WERI-Rb-1 (cell line): ENCODE measurements around the gene TMEM40.

Experiments
- DNase-seq: peaks from one replicate; pipeline ENCODE4 v3.0.0-alpha.2; 2020
- H3K27ac ChIP-seq: fragments of 250-450 bp; sonication (Bioruptor Pico); 2 replicates; pipeline ENCODE4 v1.5.1; 2020; ENCODE audit warnings: mild to moderate bottlenecking, moderate library complexity
- H3K27me3 ChIP-seq: fragments of 250-450 bp; sonication (Bioruptor Pico); 2 replicates; pipeline ENCODE4 v1.5.1; 2021; ENCODE audit warnings: mild to moderate bottlenecking, low read depth, moderate library complexity; ENCODE audit not compliant: insufficient read depth, severe bottlenecking
- H3K36me3 ChIP-seq: fragments of 250-450 bp; sonication (Bioruptor Pico); 2 replicates; pipeline ENCODE4 v1.5.1; 2020; ENCODE audit warnings: mild to moderate bottlenecking, moderate library complexity
- H3K4me3 ChIP-seq: 2 replicates; pipeline ENCODE4 v1.5.1; 2011; ENCODE audit warnings: low read depth, mild to moderate bottlenecking, control low read depth, low read length
- H3K9me3 ChIP-seq: fragments of 250-450 bp; sonication (Bioruptor Pico); 2 replicates; pipeline ENCODE4 v1.5.1; 2021; ENCODE audit warnings: mild to moderate bottlenecking, moderate library complexity; ENCODE audit not compliant: severe bottlenecking
- TF ChIP-seq, protein P1 (sequence below): IDR thresholded peaks from 2 replicates; pipeline ENCODE4 v1.5.1; 2011; ENCODE audit warnings: low read depth, mild to moderate bottlenecking, control low read depth, inconsistent platforms, low read length

Gene TMEM40

DNA sequence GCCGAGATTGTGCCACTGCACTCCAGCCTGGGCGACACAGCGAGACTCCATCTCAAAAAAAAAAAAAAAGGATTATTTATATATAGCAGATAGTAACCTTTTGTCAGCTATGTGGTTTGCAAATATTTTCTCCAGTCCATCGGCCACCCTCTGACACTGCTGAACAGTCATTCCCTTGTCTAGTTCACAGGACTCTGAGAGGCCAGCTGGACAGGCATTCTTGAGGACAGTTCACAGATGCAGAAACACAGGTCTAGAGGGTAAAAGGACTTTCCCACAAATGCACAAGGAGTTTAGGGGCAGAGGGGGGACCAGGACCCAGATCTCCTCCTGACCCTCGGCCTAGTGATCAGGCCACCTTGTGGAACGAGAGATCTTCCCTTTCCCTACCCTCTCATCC is 7.5 kb upstream of the TMEM40 start:
- no peaks in the 10 kb centered on the region for H3K36me3 ChIP-seq
- TF ChIP-seq, protein P1, sequence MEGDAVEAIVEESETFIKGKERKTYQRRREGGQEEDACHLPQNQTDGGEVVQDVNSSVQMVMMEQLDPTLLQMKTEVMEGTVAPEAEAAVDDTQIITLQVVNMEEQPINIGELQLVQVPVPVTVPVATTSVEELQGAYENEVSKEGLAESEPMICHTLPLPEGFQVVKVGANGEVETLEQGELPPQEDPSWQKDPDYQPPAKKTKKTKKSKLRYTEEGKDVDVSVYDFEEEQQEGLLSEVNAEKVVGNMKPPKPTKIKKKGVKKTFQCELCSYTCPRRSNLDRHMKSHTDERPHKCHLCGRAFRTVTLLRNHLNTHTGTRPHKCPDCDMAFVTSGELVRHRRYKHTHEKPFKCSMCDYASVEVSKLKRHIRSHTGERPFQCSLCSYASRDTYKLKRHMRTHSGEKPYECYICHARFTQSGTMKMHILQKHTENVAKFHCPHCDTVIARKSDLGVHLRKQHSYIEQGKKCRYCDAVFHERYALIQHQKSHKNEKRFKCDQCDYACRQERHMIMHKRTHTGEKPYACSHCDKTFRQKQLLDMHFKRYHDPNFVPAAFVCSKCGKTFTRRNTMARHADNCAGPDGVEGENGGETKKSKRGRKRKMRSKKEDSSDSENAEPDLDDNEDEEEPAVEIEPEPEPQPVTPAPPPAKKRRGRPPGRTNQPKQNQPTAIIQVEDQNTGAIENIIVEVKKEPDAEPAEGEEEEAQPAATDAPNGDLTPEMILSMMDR: no peak
- no peak overlapping the region for H3K4me3 ChIP-seq
- H3K9me3 ChIP-seq: no peaks in the 10 kb centered on the region
- H3K27me3 ChIP-seq: no peaks in the 10 kb centered on the region
- no peak for DNase-seq
- no peak overlapping the region for H3K27ac ChIP-seq

DNA sequence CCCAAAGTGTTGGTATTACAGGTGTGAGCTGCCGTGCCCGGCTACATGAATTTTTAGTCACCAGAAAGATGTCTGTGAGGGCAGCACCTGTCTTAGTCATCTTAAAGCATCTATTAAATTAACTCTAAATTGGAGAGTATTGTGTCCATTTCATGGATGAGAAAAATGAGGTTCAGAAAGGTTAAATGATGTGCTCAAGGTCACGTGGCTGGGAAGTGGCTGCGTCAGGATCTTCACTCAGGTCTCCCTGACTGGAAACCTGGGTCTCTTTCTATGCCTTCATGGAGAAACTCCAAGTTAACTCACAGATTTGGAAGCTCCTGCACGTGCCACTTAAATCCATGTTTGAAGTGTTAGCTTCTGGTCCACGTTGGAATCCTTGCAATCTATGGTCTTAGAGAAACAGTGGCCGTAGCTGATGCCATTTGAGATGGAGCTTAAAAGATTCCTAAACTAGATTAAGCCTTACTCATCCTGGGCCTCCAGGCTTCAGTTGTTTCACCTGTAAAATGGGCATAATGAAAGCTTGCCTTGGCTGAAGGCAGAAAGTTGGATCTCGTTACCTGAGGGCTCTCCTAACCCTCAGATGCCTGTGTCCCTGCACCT is 5.2 kb upstream of the TMEM40 start:
- no peaks in the 10 kb centered on the region for H3K27me3 ChIP-seq
- TF ChIP-seq, protein P1: no peak
- no peak overlapping the region for H3K4me3 ChIP-seq
- DNase-seq: no peak
- H3K27ac ChIP-seq: no peak overlapping the region
- no peaks in the 10 kb centered on the region for H3K36me3 ChIP-seq
- no peaks in the 10 kb centered on the region for H3K9me3 ChIP-seq

DNA sequence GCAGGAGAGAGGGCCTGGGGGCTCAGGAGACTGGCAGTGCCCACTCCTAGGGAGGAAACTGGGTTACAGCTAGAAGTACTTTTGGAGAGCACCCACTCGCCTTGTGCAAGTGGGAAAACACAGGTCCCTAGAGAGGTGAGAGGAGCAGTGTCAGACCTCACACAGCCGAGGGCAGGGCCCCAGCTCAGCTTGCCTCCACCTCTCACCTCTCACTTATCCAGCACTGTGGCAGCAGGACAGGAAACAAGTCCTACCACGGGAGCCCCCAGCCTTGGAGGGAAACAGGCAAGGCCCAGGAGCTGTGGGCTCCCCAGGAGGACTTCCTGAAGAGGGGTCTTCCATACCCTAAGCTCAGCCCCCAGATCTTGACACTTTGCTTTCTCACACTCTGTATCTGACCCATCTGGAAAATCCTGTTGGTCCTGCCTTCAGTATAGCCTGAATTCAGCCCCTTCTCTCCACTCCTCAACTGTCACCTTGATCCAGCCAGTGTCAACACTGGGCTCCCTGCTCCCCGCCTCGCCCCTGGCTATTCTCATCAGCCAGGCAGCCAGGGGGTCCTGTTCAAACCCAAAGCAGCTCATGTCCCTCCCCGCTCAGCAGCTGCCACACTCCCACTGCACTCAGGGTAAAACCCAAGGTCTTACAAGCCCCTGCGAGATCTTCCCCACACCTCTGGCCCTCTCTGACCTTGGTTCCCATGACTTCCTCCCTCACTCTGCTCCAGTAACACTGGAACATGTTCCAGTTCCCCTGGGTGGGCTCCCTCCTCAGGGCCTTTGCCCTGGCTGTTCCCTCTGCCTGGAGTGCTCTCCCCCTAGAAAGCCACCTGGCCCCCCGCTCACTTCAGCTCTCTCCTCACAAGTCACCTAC is 870 bp upstream of the TMEM40 start:
- H3K27ac ChIP-seq: peak overlapping the region; percentile 54
- no peak overlapping the region for H3K4me3 ChIP-seq
- DNase-seq: peak; percentile 19
- TF ChIP-seq, protein P1: no peak
- no peaks in the 10 kb centered on the region for H3K36me3 ChIP-seq
- no peaks in the 10 kb centered on the region for H3K27me3 ChIP-seq
- H3K9me3 ChIP-seq: no peaks in the 10 kb centered on the region

DNA sequence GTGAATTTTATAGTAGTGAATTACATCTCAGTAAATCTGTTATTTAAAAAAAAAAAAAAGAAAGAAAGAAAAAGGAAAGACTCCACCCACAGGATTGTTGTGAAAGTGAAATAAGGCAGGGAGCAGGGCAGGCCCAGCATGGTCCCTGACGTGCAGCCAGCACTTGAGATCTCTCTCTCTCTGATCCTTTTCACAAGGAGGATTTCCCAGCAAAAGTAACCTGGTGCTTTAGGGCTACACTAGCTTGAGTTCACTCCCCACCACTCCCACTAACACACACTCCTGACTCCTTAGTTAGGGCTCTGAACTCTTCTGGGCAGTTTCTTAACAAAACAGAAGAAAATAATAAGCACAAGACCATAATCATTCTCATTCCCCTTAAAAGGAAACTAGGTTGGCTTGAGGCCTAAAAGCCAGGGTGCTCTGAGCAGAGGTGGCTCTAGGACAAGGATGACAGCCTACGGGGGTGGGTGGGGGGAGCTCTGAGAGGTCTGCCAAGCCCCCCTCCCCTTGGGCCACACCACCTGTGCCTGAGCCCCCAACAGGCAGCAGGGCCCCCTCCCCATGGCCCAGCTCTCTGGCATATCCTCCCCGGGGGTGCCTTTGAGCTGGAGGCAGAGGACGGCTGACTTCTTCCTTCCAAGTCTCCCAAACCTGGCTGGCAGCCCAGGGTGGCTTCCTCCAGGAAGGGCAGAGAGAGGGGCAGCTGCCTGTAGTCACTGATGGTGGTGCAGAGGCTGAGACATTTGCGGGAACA is 856 bp downstream of the TMEM40 start:
- H3K4me3 ChIP-seq: no peak overlapping the region
- no peaks in the 10 kb centered on the region for H3K36me3 ChIP-seq
- H3K27ac ChIP-seq: no peak overlapping the region
- no peak for DNase-seq
- TF ChIP-seq, protein P1: no peak
- no peaks in the 10 kb centered on the region for H3K9me3 ChIP-seq
- no peaks in the 10 kb centered on the region for H3K27me3 ChIP-seq

DNA sequence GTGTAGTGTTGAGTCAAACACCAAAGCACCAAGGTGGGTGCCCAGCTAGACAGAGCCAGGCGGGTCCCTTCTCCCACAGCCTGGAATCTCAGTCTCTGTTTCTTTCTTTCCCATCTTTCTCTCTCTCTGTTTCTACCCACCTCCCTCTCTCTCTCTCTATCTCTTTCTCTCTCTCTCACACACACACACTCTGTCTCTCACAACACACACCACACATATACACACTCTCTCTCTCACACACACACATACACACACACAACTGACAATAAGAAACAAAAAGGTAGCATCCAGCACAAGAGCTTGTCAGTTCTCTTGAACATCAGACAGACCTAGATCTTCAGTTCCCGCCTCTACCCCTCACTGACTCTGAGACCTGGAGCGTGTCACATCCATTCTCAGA is 2.4 kb downstream of the TMEM40 start:
- no peak overlapping the region for H3K4me3 ChIP-seq
- H3K27ac ChIP-seq: no peak overlapping the region
- TF ChIP-seq, protein P1: no peak
- DNase-seq: no peak
- H3K9me3 ChIP-seq: no peaks in the 10 kb centered on the region
- H3K27me3 ChIP-seq: no peaks in the 10 kb centered on the region
- H3K36me3 ChIP-seq: no peaks in the 10 kb centered on the region
